Amygdala (tissue), 56 donors: ENCODE measurements around the gene RAB14.
"Not testable (repeated sequence)": the region's sequence is repeated elsewhere in the genome, so short reads cannot be mapped to it uniquely, and the experiment has no call there.

Experiments used
- DNase-seq, 56 donors: peaks; one replicate each; lab custom pipeline; 2025; lab: John Stamatoyannopoulos, UW

Gene RAB14

DNA sequence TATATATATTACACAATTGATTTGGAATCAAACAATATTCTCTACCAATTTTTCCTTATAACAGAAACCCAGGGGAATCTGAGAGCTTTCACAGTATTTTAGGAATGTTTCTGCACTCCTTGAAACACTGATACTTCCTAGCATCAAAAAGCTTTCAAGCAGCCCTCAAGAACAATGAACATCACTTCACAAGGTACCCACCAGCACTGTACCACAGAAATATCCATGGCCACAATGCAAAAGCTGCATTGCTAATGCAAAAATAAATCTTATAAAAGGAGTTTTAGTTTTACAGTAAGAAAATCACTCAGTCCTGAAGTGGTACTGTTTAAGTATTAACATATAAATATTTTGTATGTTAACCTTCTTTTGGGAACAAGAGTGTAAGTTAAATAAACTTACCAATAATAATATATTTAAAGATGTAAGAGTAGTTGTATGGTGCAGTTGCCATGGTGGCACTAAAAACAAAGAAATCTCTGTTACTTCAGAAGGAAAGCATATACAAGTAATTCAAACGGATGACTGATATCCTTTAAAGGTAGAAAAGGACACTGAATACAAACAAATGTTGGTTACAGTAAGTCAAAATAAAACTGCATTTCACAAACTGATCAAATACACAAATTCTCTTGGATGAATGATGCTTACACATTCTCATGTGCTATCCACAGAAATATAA is 8.6 kb downstream of the RAB14 start:
- DNase-seq: no peak

DNA sequence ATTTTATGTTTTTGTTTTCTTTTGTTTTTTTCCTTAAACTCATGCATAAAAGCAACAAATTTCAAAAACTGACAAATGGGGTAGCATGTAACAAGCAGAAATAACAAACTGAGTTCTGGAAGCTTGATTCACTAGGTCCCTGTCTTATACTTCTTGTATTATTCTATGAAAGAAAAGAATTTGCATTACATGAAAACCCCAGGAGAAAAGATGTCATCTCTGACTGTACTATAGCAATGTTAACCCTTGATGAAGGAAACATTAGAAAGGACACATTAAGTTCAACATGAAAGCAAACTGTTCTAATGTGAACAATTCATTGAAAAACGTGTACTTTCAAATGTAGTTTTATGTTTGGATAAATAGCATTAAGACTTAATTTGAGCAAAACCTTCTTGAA is 9.2 kb downstream of the RAB14 start:
- no peak for DNase-seq

DNA sequence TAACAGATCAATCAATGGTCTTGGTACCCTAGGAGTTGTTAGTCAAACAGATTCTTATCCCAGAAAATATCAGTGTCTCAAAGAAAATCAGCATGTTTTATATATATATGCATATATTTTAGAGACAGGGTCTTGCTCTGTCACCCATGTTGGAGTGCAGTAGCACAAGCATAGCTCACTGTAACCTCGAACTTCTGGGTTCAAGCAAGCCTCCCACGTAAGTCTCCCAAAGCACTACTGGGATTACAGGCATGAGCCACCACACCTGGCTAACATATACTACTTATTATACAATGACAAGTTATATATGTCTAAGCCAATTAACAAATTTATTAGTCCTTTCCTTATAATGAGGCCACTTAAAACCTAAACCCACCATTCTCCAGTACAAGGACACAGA is 10.4 kb downstream of the RAB14 start:
- DNase-seq: no peak

DNA sequence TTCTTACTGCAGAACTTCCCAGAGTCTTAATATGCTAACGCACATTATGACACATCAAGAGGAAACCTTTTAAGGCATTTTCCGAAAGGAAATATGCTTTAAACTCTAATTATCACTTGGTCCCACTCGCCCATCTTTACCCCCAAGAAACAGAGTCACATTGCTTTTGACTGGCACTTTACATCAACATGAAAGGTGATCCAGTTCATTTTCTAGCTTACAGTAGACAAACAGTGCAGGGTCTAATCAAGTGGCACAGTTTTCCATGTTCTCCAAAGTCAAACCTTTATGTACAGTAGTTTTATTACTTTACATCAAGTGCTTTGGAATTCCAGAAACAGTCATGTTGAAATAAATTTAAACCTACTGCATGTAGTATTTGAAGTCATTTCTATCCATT is 12.0 kb downstream of the RAB14 start:
- no peak for DNase-seq

DNA sequence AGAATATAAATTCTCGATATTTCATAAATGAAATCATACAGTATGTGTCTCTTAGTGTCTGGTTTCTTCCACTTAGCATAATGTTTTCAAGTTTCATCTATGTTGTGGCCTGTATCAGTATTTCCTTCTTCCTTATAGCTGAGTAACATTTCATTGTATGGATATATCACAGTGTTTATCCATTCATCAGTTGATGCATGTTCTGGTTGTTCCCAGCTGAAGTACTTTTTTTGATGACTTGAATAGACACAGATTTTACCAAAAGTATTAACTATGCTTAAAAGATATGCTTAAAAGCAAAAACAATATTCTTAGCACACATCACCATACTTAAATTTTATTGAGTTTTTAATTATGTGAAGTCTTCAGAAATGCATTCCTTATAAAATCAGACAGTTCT is 12.7 kb downstream of the RAB14 start:
- no peak for DNase-seq

DNA sequence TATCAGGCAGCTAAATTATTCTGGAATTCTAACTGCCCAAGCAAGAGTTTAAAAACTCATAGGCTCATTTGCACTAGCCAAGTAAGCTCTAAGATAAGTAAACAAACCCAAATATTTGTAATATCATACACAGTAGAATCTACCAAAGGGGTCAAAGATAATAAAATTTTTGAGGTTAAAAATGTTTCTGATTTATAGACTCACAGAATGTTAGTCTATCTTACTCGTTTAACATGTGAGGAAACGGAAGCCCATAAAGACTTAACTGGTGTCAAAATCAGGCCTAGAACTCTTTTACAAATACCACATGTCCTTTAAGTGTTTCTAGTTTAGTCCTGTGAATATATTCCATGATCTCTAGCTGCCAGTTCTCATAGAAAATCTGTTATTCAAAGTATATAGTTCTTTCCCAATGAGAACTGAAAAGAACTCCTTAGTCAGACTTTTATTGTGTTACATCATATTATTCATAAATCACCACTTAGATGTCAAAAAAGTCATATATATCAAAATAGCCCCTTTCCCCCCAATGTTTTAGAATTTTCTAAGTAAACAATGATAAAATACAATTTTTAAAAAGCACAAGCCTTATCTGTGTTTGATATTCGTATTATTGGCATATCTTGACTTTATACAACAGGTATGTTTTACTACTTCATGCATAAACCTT is 13.9 kb downstream of the RAB14 start:
- DNase-seq: no peak

DNA sequence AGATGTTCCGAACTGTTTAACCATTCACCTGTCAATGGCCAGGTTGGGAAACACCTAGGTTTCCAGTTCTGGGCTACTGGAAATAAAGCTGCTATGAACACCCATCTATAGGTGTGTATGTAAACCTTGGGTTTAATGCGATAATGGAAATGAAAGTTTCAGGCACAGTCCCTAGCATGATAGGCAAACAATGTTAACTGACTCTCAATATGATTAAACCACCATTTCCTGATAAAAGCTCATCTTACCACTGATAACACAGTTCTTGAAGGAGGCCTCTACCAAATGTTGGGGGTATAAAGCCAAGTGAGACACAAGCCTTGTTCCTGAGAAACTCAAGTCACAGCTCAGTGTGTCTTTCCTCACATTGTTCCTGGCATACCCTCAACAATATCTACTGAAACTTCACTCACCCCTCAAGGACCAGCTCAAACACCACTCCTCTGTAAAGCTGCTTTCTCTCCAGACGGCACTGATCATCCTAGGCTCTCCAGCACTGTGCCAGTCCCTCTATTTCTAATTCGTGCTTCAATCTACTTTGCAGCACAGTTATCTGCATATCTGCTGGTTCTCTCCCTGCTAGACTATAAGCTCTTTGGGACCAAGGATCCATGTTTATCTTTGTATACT is 15.8 kb downstream of the RAB14 start:
- no peak for DNase-seq

DNA sequence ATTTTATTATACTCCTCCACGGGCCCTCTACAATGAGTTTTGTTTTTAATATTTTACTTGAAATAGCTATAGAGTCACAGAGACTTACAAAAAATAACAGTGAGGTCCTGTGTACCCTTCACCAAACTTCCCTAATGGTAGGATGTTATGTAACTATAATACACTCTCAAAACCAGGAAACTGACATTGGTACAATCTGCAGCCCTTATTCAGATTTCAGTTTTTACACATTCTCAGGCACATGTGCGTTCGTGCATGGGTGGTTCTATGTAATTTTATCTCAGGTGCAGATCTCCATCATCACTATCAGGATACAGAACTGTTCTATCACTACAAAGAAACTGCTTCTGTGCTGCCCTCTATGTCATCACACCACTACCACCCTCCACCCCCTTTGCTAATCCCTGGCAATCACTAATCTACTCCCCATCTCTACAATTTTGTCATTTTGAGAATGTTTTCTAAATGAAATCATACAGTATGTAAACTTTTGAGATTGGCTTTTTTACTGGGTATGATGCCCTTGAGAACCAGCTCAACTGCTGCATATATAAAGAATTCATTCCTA is 16.4 kb downstream of the RAB14 start:
- DNase-seq: no peak

DNA sequence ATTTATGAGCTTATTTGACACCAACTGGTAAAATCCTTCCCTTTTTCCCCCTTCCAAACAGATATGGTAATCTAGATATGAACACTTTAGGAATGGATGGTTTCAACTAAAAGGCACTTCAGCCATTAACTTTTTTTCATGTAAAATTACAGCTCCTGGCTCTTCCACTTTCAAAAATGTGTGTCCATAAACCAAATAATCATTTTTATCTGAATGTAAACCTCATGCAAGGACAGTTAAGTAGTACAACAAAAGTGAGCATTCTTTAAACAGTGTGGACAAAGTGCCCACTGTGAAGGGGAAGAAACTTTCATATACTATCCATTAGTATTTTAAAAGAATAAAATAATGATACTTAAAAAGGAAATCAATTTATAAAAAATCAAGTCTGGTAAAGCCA is 17.2 kb downstream of the RAB14 start:
- DNase-seq: no peak

DNA sequence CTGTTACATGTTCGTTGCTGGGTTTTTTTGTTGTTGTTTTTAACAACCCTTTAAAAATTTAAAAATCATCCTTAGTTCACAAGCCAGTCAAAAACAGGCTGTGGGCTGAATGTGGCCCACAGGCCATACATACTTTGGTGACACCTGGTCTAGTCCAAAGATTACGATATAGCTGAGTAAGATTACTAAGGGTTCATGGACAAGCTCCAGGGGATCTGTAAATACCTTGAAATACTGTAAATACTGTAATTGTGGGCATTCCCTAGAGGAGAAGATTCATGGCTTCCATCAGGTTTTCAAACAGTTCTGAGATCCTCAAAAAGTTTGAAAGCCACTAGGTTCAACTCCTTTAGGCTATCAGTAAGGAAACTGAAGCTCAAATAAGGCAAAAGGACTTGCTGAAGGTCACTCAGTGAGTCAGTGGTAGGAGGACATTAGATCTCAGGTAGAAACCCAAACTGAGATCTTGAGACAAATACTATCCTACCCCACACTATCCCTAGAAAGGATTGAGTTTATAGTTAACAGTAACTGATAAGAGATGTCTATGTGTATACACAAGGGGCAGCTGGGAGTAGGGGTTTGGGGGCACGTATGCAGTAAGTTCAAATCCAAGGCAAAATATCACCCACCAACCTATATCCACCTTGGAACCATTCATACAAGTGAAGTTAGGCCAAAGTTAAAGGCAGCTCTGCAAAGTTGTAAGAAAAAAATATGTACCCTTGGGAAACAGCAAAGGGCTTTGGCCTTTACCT is 17.8 kb downstream of the RAB14 start:
- DNase-seq: no peak

DNA sequence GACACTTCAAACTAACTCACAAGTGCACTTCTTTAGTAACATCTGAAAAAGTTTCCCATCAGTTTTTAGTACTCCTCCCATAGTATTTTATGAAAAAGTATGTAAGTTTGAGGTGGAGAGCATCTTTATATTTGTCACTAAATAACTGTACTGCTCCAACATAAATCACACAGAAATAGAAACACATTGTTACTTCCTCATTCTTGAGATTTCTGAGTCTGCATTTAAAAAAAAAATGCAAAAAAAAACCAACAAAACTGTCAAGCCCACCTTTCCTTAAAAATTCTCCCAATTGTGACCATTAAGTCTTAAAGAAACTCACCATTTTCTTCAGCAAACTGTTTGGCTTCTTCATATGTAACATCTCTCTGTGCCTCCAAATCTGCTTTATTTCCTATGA is 18.7 kb downstream of the RAB14 start:
- no peak for DNase-seq

DNA sequence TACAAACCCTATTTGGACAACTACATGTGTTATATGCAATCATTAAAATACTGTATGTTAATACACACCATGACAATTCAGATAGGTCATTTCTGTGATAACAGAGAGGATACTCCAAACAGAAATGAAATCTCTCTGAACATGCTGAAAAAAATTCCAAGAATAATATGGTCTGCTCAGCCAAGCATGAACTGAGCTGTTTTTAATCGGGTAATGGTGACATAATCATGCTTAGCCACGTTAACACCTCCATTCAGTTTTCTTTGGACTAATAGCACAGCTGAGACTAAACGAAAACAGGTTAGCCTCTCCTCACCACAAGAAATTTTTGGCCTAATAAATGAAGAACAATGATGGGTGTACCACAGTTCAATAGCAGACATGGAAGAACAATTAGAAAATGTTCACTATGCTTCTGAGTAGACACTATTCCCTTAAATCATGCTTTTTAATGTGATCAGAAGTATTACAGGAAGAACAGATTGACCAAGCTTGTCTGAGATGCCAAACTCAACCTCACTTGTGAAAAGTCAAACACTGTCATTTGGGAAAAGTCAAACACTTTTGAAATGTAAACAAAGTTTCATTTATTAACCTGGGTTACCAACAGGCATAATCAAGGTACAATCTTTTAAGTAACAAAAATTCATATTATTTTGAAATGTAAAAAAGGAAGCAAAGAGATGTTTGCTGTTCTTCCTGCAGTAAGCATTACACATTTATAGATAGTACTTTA is 19.4 kb downstream of the RAB14 start:
- no peak for DNase-seq

DNA sequence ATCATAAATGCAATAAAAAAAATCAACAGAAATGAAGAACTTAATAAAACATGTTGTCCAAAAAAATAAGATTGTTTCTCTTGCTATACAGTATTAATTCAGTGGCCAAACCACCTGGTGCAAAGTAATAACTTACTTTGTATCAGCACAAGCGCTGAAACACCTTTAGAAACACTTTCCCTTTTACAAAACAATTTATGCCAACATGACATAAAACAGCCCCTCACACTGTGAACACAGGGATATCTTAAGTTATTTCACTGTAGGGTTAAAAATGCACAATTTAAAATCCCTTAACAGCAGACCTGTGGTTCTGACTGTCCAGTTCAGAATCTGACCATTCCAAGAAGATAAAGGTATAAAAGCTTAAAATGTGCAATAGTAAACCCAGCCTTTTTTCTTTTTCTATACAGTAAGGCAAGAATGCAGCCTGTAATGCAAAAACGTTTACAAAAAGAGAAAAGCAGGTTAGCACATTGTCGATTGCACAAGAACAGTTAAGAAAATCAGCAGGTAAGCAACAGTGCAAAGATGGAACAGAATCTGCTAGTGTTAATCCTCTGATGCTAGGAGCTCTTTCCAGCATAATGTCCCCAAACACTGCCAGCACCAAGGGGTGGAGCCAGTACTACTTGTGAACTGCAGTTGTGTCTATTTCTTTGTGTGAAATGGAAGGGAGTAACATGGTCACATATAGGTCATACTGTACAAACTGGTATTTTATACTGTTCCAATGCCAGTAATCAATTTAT is 21.6 kb downstream of the RAB14 start:
- peak in 1 of 56 donors; percentile 5 for DNase-seq

DNA sequence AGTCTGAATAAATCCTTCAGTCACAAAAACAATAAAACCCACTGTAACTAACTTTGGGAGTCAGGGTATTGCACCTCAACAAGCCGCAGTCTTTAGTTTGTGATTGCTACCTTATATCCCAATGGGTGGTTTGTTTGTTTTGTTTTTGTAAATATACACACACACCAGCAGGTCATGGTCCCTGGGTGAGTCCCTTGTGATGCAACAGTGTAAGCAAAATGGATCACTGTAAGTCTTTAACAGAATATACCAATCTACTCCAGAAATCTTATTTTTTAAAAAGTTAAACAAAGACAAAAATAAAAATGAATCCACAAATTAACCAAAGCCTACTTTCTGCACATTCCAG is 22.3 kb downstream of the RAB14 start:
- not testable (repeated sequence) for DNase-seq

DNA sequence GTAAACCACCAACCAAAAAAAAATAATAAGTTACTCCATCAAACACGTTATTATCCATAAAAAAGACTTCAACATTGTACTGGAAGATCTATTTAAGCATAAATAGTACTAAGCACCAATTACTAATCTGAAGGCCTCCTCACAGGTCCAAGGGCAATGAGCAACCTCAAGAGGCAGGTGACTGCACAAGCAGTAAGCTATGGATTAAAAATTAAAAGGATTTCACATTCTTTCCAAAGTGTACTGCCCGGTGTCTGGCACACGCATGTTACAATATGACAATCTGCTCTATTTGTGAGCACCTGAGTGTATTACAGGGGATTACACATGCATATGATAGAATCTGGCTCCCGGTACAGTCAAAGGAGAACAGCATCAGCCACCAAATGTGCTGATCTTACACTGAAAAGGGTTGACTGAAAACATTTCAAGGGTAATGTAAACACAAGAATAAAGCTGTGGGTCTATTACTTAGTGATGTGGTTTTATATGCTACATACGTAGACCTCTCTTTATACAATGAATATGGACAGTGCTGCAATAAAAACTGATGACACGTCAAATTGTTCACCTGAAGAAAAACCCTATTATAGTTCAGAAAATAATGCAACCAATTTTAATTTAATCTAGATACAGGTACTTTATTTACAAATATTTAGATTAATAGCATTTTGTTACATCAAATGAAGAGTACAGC is 22.8 kb downstream of the RAB14 start:
- no peak for DNase-seq

DNA sequence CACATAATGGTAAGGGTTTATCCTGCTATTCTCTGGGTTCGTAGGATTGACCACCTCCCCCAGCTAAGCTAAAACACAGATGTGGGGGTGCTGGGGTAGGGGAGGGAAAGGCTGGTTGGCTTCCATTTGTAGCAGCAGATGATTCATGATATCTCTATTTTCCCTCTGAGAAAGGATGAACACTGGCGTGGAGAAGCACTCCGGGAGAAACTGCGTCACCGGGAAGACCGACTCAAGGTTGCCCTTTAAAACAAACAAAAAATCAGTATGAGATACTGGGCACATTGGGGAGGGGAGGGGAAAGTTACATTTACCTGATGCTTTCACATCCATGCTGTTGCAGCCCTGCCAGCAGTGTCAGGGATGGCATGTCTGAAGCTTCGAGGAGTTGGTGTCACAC is 28.2 kb downstream of the RAB14 start:
- no peak for DNase-seq

DNA sequence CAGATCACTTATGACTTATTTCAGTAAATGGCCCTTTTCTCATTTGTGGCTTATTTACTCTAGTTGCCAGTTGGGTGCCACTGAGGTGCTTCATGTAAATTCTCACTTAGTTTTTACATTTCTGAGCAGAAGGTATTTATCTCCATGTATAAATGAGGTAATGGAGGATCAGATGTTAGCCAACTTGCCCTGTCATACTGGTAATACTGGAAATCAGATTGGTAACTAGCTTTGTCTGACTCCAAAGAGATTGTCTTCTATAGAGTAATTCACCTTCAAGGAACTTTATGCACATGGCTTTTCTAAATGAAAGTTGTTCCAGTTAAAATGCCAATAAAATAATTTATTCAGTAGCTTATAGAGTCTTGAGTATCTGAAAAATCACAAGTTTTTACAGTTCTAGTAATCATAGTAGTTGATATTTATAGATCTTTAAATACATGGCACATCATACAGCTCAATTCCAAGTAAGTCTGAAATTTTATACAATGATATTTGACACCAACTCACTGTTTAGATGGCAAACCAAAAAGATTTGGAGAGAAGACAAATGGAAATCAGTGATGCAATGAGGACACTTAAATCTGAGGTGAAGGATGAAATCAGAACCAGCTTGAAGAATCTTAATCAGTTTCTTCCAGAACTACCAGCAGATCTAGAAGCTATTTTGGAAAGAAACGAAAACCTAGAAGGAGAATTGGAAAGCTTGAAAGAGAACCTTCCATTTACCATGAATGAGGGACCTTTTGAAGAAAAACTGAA is 28.8 kb downstream of the RAB14 start:
- no peak for DNase-seq

DNA sequence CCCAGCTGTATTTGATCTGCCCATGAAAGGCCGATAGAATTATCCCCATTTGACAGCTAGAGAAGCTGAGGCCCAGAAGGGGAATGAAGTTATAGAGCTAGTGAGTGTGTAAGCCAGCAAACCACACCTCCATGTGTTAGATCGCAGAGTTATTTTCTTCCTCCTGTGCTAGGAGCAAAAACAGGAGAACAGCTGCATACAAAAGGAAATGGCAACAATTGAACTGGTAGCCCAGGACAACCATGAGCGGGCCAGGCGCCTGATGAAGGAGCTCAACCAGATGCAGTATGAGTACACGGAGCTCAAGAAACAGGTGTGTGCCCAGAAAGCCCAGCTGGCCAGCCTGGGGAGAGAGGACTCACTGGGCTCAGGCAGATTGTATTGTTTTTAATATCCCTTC is 30.4 kb downstream of the RAB14 start:
- DNase-seq: no peak
